AG09319 (cell line): ENCODE measurements around the gene RBM3.

Experiments used
- DNase-seq: peaks from one replicate; pipeline ENCODE4 v3.0.0-alpha.2; 2010; ENCODE audit warnings: low read depth; ENCODE audit errors: extremely low read depth
- TF ChIP-seq, protein P1 (sequence below): IDR thresholded peaks from 2 replicates; pipeline ENCODE4 v1.5.1; 2011; ENCODE audit warnings: low read depth, mild to moderate bottlenecking, inconsistent platforms, low read length, moderate library complexity

Gene RBM3

DNA sequence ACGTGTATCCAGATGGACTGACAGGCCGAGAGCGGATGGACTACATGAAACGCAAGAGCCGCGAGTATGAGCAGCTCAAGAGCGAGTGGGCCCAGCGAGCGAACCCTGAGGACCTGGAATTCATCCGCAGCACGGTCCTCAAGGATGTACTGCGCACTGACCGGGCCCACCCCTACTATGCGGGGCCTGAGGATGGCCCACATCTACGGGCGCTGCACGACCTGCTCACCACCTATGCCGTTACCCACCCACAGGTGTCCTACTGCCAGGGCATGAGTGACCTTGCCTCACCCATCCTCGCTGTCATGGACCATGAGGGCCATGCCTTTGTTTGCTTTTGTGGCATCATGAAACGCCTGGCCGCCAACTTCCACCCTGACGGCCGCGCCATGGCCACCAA, 14.6 kb upstream of the RBM3 start:
- DNase-seq: no peak
- TF ChIP-seq, protein P1, sequence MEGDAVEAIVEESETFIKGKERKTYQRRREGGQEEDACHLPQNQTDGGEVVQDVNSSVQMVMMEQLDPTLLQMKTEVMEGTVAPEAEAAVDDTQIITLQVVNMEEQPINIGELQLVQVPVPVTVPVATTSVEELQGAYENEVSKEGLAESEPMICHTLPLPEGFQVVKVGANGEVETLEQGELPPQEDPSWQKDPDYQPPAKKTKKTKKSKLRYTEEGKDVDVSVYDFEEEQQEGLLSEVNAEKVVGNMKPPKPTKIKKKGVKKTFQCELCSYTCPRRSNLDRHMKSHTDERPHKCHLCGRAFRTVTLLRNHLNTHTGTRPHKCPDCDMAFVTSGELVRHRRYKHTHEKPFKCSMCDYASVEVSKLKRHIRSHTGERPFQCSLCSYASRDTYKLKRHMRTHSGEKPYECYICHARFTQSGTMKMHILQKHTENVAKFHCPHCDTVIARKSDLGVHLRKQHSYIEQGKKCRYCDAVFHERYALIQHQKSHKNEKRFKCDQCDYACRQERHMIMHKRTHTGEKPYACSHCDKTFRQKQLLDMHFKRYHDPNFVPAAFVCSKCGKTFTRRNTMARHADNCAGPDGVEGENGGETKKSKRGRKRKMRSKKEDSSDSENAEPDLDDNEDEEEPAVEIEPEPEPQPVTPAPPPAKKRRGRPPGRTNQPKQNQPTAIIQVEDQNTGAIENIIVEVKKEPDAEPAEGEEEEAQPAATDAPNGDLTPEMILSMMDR: no peak

DNA sequence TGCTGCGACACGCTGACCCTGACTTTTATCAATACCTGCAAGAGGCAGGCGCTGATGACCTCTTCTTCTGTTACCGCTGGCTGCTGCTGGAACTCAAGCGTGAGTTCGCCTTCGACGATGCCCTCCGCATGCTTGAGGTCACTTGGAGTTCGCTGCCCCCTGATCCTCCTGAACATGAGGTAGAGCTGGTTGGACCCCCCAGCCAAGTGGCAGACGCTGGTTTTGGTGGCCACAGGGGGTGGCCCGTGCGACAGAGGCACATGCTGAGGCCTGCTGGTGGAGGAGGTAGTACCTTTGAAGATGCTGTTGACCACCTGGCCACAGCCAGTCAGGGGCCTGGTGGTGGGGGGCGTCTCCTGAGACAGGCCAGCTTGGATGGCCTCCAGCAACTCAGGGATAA, 14.2 kb upstream of the RBM3 start:
- no peak for DNase-seq
- TF ChIP-seq, protein P1: no peak

DNA sequence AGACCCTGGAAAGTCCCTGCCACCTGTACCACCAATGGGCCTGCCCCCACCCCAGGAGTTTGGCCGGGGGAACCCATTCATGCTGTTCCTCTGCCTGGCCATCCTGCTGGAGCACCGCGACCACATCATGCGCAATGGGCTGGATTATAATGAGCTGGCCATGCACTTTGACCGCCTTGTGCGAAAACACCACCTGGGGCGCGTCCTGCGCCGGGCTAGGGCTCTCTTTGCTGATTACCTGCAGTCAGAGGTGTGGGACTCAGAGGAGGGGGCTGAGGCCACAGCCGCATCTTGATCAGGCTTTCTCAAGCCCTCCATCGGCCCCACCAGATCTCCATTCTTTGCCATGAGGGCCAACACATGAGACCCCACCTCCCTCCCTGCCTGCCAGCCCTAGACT, 13.6 kb upstream of the RBM3 start:
- no peak for DNase-seq
- TF ChIP-seq, protein P1: no peak

DNA sequence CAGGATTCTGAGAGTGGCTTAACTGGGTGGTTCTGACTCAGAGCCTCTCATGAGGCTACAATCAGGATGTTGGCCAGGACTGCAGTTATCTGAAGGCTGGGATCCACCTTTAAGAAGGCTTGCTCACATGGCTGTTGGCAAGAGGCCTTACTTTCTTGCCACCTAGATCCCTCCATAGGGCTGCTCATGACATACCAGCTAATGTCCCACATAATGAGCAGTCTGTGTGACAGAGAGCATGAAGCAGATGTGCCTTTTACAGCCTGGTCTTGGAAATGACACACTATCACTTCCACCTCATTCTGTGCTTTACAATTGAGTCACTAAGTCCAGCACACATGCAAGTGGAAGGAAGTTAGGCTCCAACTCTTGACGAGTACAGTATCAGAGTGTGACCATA, 4.3 kb upstream of the RBM3 start:
- TF ChIP-seq, protein P1: no peak
- no peak for DNase-seq

DNA sequence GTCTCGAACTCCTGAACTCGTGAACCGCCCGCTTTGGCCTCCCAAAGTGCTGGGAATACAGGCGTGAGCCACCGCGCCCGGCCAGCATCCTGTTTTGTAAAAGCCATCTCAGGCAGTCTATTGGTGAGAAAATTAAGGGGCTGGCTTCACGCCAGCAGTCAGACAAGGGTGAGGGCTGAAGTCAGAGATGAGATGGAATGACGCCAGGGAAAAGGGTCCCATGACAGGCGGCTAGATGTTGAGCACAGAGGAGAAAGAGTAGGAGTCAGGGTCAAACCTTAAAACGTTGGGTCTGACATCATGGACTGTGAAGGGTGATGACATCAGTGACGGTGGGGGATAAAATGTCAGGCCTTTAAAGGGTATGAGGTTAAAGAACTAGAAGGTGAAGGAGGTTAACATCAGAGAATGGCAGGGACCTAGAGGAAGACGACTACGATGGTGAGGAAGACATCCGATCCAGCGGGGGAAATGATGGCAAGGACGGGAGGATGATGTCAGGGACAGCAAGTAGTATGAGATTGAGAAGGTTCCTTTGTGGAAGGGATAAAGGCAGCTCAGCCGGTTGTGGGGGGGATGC, 504 bp upstream of the RBM3 start:
- no peak for DNase-seq

DNA sequence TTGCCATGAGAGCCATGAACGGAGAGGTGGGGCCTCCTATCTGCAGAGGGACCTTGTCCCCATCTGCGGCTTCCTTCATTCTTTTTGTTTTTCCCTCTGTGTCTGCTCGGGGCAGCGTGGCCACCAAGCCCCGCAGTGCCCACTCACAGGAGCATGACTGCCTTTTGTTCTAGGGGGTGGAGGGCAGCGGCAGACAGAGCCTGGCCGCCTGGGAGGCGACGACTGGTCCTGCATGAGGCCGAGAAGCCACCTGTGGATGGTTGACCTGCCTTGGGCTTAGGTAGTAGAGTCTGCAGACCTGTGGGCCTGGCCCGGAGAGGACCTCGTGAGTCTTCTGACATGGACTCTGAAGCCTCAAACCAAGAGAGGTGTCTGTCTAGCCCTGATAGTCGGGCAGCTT, 1.4 kb downstream of the RBM3 start:
- no peak for DNase-seq
- TF ChIP-seq, protein P1: no peak

More for the DNA sequence above, 504 bp upstream of the RBM3 start:
- TF ChIP-seq, protein P1: no peak

DNA sequence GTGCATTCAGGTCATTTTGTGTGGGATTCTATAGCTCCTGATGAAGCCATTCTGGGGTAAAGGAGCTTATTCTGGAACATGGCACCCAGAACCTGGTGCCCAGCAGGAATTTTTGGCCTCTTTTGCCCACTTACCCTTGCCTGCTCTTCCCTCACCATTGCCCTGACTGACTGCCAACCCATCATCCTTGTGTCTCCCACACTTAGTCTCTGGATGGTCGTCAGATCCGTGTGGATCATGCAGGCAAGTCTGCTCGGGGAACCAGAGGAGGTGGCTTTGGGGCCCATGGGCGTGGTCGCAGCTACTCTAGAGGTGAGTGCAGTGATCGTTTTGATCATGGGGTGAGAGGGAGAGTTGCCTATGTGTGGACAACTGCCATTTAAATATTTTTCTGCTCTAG, 1.8 kb downstream of the RBM3 start:
- TF ChIP-seq, protein P1: no peak
- no peak for DNase-seq
